Left kidney (tissue), 2 donors: ENCODE measurements around the gene CYSTM1. TPM values are rescaled to one million over a fixed set of nuclear protein-coding genes. Genes with fewer than 3 reads are reported as not detected.
A peak's percentile ranks its signal among the peaks of the same experiment; 100 is the strongest.

Experiments
- DNase-seq: peaks from one replicate; pipeline ENCODE4 v3.0.0-alpha.2; 2013
- polyA plus RNA-seq: library from polyadenylated mRNA; unstranded; fragments of 120-200 nt; gene quantifications from one replicate; pipeline ENCODE4 v1.2.1, GENCODE V29; 2013; ENCODE audit not compliant: insufficient read length

Gene CYSTM1
- polyA plus RNA-seq, 1 donor: 54.2 TPM

DNA sequence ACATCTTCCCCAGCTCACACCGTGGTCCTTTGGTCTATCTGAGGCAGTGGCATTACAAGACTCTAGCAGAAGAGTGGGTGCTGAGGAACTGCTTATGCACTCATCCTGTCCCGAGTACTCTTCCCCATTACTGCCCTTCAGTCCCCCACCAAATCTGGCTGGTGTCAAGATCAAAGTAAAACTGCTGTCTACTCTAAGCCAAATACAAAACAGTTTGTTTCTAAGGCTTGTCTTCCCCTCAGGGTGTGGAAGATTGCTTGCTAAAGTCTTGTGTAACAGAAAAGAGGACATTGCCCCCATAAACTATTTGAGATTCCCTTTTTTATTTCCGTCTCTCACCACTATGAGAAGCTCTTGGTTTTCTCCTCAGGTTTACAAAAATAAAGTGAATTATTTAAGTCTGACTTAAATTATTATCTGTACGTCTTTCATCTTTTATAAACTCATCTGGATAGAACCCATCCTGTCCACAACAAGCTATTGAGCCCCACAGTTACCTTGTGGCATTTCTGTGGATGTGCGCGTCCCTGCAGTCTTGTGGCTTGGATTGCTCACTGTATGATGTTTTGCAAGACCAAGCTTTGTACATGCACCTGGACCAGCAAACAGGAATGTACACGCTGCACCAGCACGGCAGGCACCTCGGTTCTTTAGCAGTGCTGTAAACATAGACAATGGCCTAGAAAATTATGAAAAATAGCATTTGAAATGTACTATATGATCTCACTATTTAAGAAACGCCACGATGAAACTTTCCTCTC, 61.0 kb downstream of the CYSTM1 start:
- DNase-seq: no peak

DNA sequence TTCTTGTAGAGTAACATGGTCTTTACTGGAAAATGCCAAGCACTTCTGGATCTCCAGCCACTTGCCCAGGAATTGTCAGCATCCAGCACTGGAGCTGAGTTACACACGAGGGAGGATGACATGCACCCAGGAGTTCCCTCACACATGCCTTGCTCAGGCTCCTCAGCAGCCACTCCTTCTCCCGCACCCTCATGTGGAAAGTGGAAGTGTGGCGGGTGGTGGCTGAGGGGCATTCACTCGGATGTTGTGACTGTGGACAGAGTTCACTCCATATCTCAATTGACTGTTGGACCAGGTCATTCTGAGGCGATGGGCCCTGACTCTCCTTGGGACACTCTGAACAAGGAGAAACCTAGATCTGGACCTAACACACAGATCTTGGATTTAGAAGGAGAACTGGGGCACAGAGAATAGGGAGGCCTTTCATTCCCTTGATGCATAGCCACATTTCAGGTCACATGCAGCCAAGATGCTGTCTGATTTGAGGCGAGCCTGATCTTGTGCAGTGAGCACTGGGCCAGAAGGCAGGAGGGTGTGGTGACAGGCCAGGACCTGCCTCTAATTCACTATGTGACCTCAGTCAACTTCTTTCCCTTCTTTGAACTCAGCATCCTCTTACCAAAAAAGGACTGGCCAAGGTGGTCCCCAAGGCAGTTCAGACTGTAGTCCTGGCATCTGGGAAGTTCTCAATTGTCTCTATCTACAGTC, 62.1 kb downstream of the CYSTM1 start:
- no peak for DNase-seq

DNA sequence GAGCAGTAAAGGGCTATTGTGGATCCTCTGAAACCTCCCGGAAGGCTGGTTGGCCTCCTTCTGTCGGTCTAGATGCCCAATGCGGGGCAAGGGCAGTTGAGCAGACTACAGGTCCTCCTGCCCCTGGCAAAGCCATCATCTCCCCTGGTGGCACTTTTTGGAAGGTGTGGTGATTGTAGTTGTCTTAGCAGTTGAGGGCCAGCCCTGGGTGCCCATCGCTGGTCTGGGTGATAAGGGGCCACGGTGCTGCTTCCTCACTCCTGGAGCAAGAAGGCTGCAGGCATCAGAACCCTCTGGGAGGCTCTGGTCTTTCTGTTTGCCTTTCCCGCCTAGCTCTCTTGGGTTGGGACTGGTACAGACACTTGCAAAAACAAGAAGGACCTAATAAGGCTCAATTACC, 63.8 kb downstream of the CYSTM1 start:
- no peak for DNase-seq

DNA sequence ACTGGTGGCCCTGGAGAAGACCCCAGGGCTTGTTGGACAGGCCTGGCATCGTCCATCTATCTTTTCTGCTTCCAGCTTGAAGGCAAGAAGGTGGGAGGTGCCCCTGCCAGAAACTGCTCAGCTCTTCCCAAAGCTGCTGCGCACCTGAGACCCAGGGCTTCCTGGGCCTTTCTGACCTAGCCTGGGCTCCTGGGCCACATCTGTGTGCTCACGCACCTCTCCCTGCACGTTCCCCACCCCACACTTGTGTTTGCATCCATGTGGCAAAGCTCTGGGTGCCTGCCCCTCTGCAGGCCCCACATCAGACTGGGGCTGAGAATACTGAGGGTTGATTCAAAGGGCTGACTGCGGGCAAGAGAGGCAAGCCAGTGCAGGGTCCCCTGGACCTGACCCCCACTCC, 64.5 kb downstream of the CYSTM1 start:
- DNase-seq: no peak

DNA sequence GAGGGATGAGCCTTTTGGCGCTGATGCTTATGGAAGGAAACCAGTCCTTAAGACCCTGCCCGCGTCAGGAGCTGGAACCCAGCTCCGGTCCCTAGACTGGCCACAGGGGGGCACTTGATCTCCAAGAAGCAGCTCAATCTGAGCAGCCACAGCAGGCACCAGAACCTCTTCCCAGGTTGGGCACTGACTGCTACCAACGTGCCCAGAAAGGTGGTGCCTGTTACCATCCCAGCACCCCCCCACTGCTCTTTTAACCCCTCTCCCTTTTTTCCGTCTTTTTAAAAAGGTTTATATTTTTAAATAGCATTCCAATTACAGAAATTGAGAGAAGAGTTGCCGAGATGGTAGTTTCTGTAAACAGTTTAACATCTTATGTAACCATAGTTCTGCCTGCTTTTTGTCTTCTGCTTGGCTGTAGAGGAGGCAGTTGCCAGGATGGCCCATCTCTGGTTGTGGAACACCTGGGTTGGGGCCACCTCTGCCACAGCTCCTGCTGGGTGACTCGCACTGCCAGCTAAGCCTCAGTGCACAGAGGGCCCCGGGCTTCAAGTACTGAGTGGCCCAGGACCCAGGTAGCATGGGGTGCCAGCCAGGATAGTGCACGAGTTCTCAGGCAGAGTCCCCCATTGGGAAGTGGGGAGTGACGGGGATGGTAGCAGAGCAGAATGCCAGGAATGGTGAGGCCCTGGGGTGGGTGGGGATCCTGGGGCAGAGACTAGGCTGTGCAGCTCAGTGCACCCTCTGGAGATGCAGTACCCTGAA, 65.1 kb downstream of the CYSTM1 start:
- no peak for DNase-seq

DNA sequence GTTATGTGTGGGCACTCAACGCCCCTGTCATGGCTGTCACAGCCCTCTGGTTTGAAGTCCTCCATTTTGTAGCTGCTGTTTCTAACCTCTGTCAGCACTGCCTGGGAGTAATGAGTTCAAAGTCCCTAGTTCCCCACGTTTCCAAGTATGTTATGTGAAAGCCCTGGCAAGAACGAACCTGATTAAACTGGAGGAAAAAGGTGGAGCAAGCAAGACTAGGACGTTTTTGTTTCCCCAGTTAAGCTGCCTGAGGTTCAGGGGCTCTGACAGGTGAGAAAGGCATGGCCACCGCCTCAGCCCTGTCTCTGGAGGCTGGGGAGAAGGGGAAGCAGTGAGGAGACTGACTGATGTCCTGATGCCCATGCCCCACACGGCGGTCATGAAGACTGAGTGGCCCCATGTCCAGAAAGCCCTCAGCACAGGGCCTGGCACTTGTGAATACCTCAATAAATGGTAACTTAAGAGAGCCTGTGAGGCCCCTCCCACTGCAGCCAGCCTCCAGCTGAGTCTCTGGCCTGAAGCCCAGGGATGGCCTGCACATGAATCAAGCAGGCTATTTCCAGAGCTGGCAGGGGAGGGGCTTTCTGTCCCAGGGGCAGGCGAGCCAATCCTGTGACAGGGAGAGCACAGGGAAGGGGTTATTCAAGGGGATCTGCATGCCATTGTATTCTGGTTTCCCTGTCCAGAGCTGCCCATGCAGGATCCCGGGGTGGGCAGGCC, 66.2 kb downstream of the CYSTM1 start:
- DNase-seq: peak; percentile 74

DNA sequence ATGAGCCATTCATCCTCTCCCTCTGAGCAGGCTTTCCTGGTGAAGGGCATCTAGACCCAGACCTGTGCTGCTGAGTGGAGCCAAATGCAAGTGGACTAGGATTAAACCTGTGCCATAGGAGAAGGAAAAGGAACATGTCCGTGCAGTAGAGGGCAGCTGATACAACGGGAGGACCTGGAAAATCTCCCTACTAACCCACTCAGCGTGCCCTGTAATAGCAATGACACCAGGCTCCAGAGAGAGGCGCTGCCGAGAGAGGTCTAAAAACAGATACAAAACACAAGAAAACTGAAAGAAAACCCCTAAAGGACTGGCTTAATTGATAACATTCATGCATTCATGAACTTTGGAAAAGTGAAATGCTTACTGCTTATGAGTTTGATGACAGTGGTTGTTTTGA, 67.1 kb downstream of the CYSTM1 start:
- no peak for DNase-seq

DNA sequence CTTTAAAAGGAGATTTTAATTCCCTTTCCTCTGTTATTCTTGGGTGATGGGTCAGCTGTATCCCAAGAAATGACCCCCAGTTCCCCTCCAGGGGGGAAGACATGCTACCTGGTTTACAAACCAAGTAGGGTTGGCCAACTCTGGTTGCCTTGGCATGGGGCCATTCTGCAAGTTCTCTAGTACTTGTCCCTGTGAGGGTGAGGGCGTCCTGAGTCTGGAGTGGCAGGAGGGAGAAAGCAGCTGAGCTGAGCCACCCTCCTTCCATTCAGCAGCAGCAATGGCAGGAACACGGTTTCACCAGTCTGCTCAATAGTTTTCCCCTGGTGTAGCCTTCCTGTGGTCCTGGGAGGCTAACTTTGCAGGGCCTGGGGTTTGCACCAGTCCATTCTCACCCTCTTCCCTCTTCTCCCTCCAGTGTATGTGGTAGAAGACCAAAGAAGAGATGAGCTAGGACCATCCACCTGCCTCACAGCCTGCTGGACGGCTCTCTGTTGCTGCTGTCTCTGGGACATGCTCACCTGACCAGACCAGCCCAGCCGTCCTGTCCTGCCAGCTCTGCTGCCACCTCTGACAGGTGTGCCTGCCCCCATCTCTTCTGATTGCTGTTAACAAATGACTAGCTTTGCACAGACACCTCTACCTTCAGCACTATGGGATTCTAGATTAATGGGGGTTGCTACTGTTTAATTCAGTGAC, 68.0 kb downstream of the CYSTM1 start:
- DNase-seq: no peak

DNA sequence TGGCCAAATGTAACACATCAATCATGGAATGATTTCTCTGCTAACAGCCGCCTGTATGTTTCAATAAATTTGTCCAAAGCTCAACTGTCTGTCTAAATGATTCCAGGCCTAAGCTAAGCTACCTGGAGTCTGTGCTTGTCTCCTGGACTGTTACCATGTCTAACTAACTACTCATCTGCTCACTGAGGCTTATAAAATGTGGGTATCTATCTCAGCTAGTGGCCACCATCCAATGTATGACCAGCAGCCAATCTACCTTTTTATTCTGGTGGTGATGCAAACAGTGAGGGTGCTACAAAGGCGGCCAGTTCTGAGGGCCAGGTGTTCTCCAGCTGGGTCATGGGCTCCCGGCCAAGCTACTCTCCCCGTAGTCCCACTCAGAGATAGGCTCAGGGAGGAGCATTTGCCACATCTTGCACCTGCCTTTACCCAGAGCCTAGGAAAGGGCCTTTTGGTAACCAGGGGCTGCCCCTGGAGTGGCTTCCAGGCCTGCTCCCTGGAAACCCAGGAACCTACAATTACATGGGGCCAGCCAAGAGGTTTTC, 68.8 kb downstream of the CYSTM1 start:
- no peak for DNase-seq

DNA sequence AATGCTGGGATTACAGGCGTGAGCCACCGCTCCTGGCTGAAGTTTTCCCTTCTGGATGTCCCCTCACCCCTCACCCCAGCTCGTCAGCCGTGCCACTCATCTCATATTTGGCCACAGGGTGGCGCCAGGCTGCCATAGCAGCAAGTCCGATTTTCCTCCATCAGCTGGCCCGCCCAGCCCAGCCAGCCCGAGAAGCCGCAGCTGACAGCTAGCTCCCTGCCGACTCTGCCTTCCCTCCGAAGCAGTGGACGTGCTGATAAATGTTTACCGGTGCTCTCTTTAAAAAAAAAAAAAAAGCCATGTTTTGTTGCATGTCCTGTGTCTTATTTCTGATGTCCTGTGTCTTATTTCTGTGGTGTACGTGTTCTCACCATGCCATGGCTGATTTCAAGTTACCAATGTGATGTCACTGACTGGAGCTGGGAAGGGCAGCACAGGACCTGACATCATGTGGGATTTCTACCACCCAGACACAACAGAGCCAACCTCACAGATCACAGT, 69.6 kb downstream of the CYSTM1 start:
- peak; percentile 81 for DNase-seq

DNA sequence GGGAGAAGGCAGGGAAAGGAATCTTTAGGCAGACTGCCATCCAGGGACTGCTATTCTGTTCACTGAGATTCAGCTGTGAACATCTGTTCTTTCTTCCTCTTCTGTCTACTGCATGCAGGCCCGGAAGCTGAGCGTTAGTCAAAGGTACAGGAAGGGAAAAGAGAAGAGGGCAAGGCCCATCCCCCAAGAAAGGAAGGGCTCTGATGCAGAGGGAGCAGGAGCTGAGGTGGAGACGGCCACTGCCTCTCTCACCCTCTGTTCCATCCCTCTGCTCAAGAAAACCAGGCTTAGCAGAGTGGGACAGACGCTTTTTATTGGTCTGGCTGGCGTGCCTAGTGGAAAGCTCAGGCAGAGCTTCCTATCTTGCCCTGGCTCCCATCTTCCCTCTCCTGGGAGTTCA, 70.4 kb downstream of the CYSTM1 start:
- DNase-seq: no peak

DNA sequence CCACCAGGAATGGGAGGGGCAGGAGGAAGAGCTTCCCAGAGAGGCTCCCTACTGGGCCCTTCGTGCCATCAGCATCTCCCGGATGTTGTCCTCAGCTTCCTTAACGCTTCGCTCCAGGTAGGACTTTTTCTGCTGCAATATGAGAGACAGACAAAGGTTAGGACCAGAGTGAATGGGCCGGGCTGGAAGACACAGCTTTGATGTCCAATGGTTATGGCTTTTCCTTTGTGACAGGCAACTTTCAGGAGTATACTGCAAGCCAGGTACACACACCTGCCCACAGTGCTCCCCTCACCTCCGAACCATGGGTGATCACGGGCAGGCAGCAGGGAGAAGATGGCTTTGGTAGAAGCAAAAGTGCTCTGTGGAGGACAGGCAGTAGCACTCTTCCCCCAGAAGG, 70.9 kb downstream of the CYSTM1 start:
- no peak for DNase-seq

DNA sequence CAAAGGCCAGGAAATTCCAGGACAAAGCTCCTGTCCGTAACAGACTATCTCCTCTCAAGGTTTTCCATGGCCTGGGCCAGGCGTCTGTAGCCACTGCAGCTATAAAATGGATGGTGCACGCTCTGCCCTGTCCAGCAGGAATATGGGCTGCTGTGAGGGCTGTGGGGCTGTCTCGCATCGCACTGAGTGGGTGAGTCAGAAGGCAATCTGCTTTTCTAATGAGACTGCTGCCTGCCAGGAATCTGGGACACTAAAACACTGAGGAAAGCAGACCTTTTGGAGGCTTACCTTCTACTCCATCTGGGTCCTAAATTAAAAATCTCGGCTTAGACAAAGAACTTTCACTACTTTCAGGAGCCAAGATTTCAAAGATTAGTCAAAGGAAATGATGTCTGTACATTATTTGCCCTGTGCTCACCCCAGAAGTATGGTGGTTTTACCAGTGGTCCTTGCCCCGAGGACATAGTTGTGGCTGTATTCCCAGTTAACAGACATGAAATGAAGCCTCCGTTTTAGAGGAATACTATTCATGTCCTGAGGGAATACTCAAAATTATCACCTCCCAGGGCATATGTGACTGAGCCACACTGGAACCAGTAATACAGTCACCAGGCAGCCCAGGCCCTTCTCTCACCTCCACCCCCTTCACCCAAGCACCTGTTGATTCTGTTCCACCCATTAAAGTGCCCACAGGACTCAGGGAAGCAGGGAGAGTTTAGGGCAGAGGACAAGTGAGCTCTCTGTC, 71.6 kb downstream of the CYSTM1 start:
- no peak for DNase-seq

DNA sequence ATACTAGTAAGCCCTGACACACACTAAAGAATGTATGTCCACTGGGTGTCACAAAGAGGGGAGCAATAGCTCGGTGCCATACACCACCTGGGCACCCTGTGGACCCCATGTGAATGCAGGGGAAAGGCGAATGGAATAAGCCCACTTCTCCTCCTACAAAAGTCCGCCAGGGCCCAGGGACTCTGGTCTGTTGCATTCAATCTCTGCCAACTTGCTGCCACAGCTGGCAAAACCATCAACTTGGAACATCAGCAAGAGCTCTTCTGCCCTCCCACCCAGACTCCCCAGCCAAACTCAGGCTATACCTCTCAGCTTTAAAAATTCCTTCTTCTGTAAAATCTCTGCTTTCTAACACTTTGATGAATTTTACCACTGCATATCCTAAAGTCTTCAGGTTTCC, 73.4 kb downstream of the CYSTM1 start:
- DNase-seq: no peak

DNA sequence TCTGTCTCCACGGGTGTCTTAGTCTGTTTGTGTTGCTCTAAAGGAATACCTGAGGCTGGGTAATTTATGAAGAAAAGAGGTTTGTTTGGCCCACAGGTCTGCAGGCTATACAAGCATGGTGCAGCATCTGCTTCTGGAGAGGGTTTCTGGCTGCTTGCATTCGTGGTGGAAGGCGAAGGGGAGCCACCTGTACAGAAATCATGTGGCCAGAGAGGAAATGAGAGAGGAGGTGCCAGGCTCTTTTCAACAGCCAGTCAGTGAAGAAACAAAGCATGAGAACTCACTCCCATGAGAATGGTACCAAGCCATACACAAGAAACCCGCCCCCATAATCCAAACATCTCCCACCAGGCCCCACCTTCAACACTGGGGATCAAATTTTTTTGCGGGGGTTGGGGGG, 74.5 kb downstream of the CYSTM1 start:
- DNase-seq: no peak

DNA sequence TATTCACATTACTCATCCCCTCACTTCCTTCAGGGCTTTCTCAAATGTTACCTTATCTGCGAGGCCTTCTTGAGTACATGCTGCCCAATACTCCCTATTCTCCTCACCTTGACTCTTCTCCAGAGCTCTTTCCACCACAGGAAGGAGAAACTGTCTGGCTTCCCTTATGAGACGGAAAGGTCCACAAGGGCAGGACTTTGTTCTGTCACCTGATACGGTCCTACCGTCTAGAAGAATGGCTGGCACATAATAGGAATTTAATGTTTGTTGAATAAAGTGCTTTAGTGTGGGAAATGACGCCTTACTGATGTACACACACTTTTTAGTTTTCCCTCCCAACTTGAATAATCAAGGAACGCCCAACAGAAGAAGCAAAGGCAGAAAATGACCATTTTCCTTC, 75.4 kb downstream of the CYSTM1 start:
- DNase-seq: no peak

DNA sequence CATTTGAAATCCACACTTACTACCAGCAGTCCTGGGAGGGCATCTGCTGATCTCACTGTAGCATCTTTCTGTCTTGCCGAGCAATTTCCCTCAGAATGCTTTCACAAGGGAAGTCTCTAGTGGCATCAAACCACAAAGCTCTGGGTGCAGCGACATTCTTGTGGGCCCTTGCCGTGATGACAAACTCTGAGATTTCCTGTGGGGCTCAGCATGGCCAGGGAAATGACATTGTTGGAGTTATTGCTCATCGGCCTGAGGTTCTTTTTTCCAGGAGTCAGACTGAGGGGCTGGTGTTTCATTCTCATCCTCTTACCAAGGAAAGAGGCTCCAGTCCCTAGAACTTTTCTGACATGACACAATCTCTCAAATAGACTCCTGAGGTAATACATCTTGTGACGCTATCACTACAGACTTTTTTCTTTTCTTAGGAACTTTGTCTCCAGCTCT, 76.6 kb downstream of the CYSTM1 start:
- DNase-seq: no peak

DNA sequence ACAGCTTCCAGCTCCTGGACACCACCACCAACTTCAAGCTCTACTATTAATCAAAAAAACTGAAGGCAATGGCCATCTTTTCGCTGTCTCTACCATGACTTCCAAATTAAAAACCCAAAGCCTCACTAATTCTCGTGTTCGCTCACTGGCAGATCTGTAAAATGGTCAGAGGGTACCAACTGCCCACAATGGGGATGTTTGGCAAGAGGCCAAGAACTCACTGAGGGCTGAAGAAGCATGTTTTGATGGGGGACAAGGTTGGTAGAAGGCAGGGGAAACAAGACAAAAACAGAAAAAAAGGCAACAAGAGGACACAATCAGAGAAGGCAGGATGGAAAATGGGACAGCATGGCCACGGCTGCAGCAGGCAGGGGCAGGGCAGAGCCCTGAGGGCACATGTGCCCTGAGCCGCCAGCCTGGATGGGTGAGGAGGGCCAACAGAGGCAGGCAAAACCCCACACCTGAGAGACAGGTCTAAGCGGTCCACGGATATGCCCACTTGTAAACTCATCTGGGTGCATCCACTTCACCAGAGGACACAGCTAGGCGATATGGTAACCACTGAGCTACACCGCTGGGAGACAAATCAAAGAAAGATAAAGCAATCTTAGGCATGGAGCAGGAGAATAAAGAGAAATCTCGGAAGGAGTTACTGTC, 77.6 kb downstream of the CYSTM1 start:
- no peak for DNase-seq

DNA sequence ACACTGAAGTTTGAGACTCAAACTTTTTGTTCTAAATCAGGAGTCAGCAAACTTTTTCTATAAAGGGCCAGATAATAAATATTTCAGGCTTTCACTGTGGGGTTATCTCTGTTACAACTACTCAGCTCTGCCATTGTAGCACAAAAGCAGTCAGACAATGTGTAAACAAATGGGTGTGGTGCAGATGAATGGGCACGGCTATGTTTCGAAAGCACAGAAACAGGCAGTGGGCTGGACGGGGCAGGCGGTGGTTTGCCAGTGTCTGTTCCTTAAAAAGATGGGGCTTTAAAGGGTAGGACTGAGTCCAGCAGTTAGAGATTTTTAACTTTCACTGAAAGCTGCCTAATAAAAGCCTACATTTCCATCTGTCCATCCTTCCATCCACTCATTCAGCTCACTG, 79.0 kb downstream of the CYSTM1 start:
- no peak for DNase-seq
